WTC11 (cell line): ENCODE results near the gene RGMA. TPM values are rescaled to one million over a fixed set of nuclear protein-coding genes. Genes with fewer than 3 reads are reported as not detected.

Experiments
- ATAC-seq: fragments of 200-7000 bp; cut with Tn5 transposase; 2 replicates; pipeline ENCODE4 v1.10.0; 2021; ENCODE audit warnings: mild to moderate bottlenecking, moderate library complexity
- CTCF ChIA-PET: fragments of 300-600 bp; sonication (Branson Sonifier 250); formaldehyde crosslinking; loops from one replicate; lab custom pipeline; 2021; ENCODE audit warnings: antibody characterized with exemption; lab: Charles Lee
- POLR2A ChIA-PET: fragments of 350-600 bp; sonication (Branson Sonifier 250); formaldehyde crosslinking; loops from one replicate; lab custom pipeline; 2021; ENCODE audit warnings: antibody characterized with exemption; lab: Charles Lee
- DNase-seq: peaks from one replicate; pipeline ENCODE4 v3.0.0; 2021; ENCODE audit warnings: low spot score
- H3K27ac Mint-ChIP-seq: 2 replicates; pipeline ENCODE4 v1.8.0; 2021; ENCODE audit warnings: mixed read lengths
- H3K27me3 Mint-ChIP-seq: 2 replicates; pipeline ENCODE4 v1.8.0; 2021; ENCODE audit warnings: low read depth, mild to moderate bottlenecking, moderate library complexity, mixed read lengths
- H3K36me3 Mint-ChIP-seq: 2 replicates; pipeline ENCODE4 v1.8.0; 2021; ENCODE audit warnings: mixed read lengths
- H3K4me1 Mint-ChIP-seq: 2 replicates; pipeline ENCODE4 v1.8.0; 2022; ENCODE audit warnings: mixed read lengths
- H3K4me3 Mint-ChIP-seq: 2 replicates; pipeline ENCODE4 v1.8.0; 2021; ENCODE audit warnings: mild to moderate bottlenecking, moderate library complexity, mixed read lengths
- H3K9me3 Mint-ChIP-seq: 2 replicates; pipeline ENCODE4 v1.8.0; 2021; ENCODE audit warnings: mixed read lengths
- AFF4 ChIP-seq: sonication (generic); formaldehyde crosslinking; IDR thresholded peaks from 2 replicates; pipeline ENCODE4 v1.8.1; 2023; ENCODE audit warnings: mild to moderate bottlenecking, missing genetic modification reagents, borderline replicate concordance
- ARID4B ChIP-seq: sonication (generic); formaldehyde crosslinking; IDR thresholded peaks from 2 replicates; pipeline ENCODE4 v1.8.0; 2023; ENCODE audit warnings: missing genetic modification reagents, mild to moderate bottlenecking, borderline replicate concordance
- ATF2 ChIP-seq: sonication (generic); formaldehyde crosslinking; IDR thresholded peaks from 2 replicates; pipeline ENCODE4 v1.8.1; 2022; ENCODE audit warnings: low read depth, missing genetic modification reagents, borderline replicate concordance
- CTCF ChIP-seq: fragments of 200-600 bp; IDR thresholded peaks from 2 replicates; pipeline ENCODE4 v1.8.0; 2022; ENCODE audit warnings: antibody characterized with exemption
- ELF4 ChIP-seq: sonication (generic); formaldehyde crosslinking; IDR thresholded peaks from 2 replicates; pipeline ENCODE4 v1.8.1; 2022; ENCODE audit warnings: low read depth, mild to moderate bottlenecking, moderate library complexity, missing genetic modification reagents
- HMGXB4 ChIP-seq: sonication (generic); formaldehyde crosslinking; IDR thresholded peaks from 2 replicates; pipeline ENCODE4 v1.8.1; 2023; ENCODE audit warnings: mild to moderate bottlenecking, moderate library complexity, missing genetic modification reagents
- JUN ChIP-seq: sonication (generic); formaldehyde crosslinking; IDR thresholded peaks from 2 replicates; pipeline ENCODE4 v1.8.0; 2023; ENCODE audit warnings: mild to moderate bottlenecking, missing genetic modification reagents
- PRDM15 ChIP-seq: sonication (generic); formaldehyde crosslinking; IDR thresholded peaks from 2 replicates; pipeline ENCODE4 v1.8.0; 2022; ENCODE audit warnings: missing genetic modification reagents
- PREB ChIP-seq: sonication (generic); formaldehyde crosslinking; IDR thresholded peaks from 2 replicates; pipeline ENCODE4 v1.8.1; 2022; ENCODE audit warnings: mild to moderate bottlenecking, missing genetic modification reagents, moderate library complexity, borderline replicate concordance
- TEAD1 ChIP-seq: sonication (generic); formaldehyde crosslinking; IDR thresholded peaks from 2 replicates; pipeline ENCODE4 v1.8.0; 2022; ENCODE audit warnings: mild to moderate bottlenecking, missing genetic modification reagents
- USF2 ChIP-seq: sonication (generic); formaldehyde crosslinking; IDR thresholded peaks from 2 replicates; pipeline ENCODE4 v1.8.1; 2023; ENCODE audit warnings: mild to moderate bottlenecking, missing genetic modification reagents, moderate library complexity
- ZNF138 ChIP-seq: sonication (generic); formaldehyde crosslinking; conservative IDR thresholded peaks from 2 replicates; pipeline ENCODE4 v1.8.1; 2022; ENCODE audit warnings: mild to moderate bottlenecking, moderate library complexity, missing genetic modification reagents
- ZNF317 ChIP-seq: sonication (generic); formaldehyde crosslinking; IDR thresholded peaks from 2 replicates; pipeline ENCODE4 v1.8.1; 2023; ENCODE audit warnings: low read depth, mild to moderate bottlenecking, moderate library complexity, missing genetic modification reagents, borderline replicate concordance
- total RNA-seq: library from RNA; stranded (reverse); gene quantifications from 3 replicates; pipeline ENCODE4 v1.2.3, GENCODE V29; 2021

The RGMA gene
- total RNA-seq, 1 experiment from 2014 or later, result 47.2 TPM

GRCh38 chr15:93088200-93088980 is 621 bp downstream of the RGMA start:
- Mint-ChIP-seq H3K27ac (no peak overlapping the region), H3K27me3 (peaks cover 17% of the 10 kb centered on the region), H3K36me3 (0 out of 2 replicates have a peak, but pooled peaks cover 5% of the 10 kb centered on the region), H3K4me1 (peaks cover 35% of the 10 kb centered on the region), H3K9me3 (no peaks in the 10 kb centered on the region), H3K4me3 (peak overlapping the region; percentile 82)
- peak; percentile 46 for ATAC-seq
- POLR2A ChIA-PET, result interaction anchor here (0.6 to 1.5 kb wide), 10 partner anchors 15 to 366 kb away, joined by 3 to 5 read pairs (median 4); no protein-coding TSS in a partner anchor
- DNase-seq, result peak; percentile 58
- CTCF ChIA-PET, result interaction anchor here (0.5 to 2.0 kb wide), 78 partner anchors 9 to 1719 kb away, joined by 3 to 53 read pairs (median 4); no protein-coding TSS in a partner anchor
- peak; percentile 31; the same call in 1 of the 2 replicates for TF ChIP-seq JUN
- peak; percentile 63; the same call in 1 of the 2 replicates for TF ChIP-seq TEAD1
- no peak for TF ChIP-seq AFF4 (CRISPR knock-in tag)
- TF ChIP-seq ZNF317, result no peak
- TF ChIP-seq ELF4 (CRISPR knock-in tag), result 0 out of 2 replicates have a peak, but pooled peaks have one; percentile 24
- TF ChIP-seq ZNF138, result 0 out of 2 replicates have a peak, but pooled peaks have one; percentile 19
- no peak; the same call in 1 of the 2 replicates for TF ChIP-seq CTCF
- no peak for TF ChIP-seq ATF2 (CRISPR knock-in tag)
- no peak for TF ChIP-seq ARID4B
- peak; percentile 11; the same call in 1 of the 2 replicates for TF ChIP-seq USF2 (CRISPR knock-in tag)
- peak; percentile 48; the same call in 1 of the 2 replicates for TF ChIP-seq HMGXB4 (CRISPR knock-in tag)
- TF ChIP-seq PRDM15 (CRISPR knock-in tag), result peak; percentile 51
- TF ChIP-seq PREB (CRISPR knock-in tag), result no peak
